GM12878 (cell line): ENCODE results near the gene TRPM5. TPM values are rescaled to one million over a fixed set of nuclear protein-coding genes. Genes with fewer than 3 reads are reported as not detected.
"Not testable (repeated sequence)": the region's sequence is repeated elsewhere in the genome, so short reads cannot be mapped to it uniquely, and the experiment has no call there.

Source experiments
- ATAC-seq: fragments of 200-7000 bp; cut with Tn5 transposase; 3 replicates; pipeline ENCODE4 v1.9.1; 2020; ENCODE audit warnings: mild to moderate bottlenecking, moderate library complexity
- BruUV-seq: library from RNA; stranded (reverse); fragments of 400-500 nt; replicated peaks from 2 replicates; lab custom pipeline; 2021; lab: Mats Ljungman, UMichigan
- CTCF ChIA-PET: fragments of 300-600 bp; sonication (Branson Sonifier 250); formaldehyde crosslinking; extraction: SDS; loops from one replicate; lab custom pipeline; 2021; ENCODE audit warnings: inconsistent platforms; lab: Yijun Ruan, JAX
- POLR2A ChIA-PET: fragments of 350-600 bp; formaldehyde crosslinking; extraction: SDS; loops from one replicate; lab custom pipeline; 2021; ENCODE audit warnings: inconsistent platforms; lab: Charles Lee
- RAD21 ChIA-PET: fragments of 300-600 bp; sonication (Branson Sonifier 250); formaldehyde crosslinking; loops from one replicate; lab custom pipeline; 2023; ENCODE audit warnings: antibody characterized with exemption; ENCODE audit not compliant: unreplicated experiment; lab: Charles Lee
- SMC1A ChIA-PET: fragments of 300-600 bp; sonication (Branson Sonifier 250); formaldehyde crosslinking; loops from one replicate; lab custom pipeline; 2023; ENCODE audit not compliant: unreplicated experiment, uncharacterized antibody; lab: Charles Lee
- DNase-seq: peaks from one replicate; pipeline ENCODE4 v3.0.0-alpha.2; 2011; ENCODE audit warnings: low read depth, low spot score
- FAIRE-seq: peaks from 3 replicates; lab custom pipeline; 2011; peaks lifted over from hg19 to GRCh38; lab: Jason Lieb, UNC
- H2AFZ ChIP-seq: 2 replicates; pipeline ENCODE4 v1.6.0; 2011; ENCODE audit warnings: low read depth, low read length, control low read depth; ENCODE audit not compliant: control insufficient read depth
- H3K27ac ChIP-seq: 2 replicates; pipeline ENCODE4 v1.5.1; 2011; ENCODE audit warnings: control low read depth; ENCODE audit not compliant: control insufficient read depth, insufficient read depth
- H3K27me3 ChIP-seq, 2 experiments: replicated peaks in 1 of 2; 2 replicates each; pipeline versions ENCODE4 v1.6.0 to v1.6.1; 2011; ENCODE audit warnings: low read length in 1 of 2; ENCODE audit not compliant: control insufficient read depth in 2 of 2, insufficient read depth in 2 of 2
- H3K36me3 ChIP-seq, 2 experiments: 2 replicates each; pipeline ENCODE4 v1.5.1; 2011; ENCODE audit warnings: low read length in 1 of 2; ENCODE audit not compliant: control insufficient read depth in 2 of 2, insufficient read depth in 2 of 2
- H3K4me1 ChIP-seq: 2 replicates; pipeline ENCODE4 v1.6.1; 2011; ENCODE audit warnings: mild to moderate bottlenecking, low read length, moderate library complexity, mixed read lengths; ENCODE audit not compliant: control insufficient read depth, insufficient read depth
- H3K4me2 ChIP-seq: 2 replicates; pipeline ENCODE4 v1.6.0; 2011; ENCODE audit warnings: control low read depth; ENCODE audit not compliant: control insufficient read depth, insufficient read depth
- H3K4me3 ChIP-seq: fragments of 200-600 bp; sonication (generic); 2 replicates; pipeline ENCODE4 v1.5.1; 2016
- H3K79me2 ChIP-seq: 2 replicates; pipeline ENCODE4 v1.6.0; 2011; ENCODE audit warnings: low read length; ENCODE audit not compliant: control insufficient read depth, insufficient read depth
- H3K9ac ChIP-seq: 2 replicates; pipeline ENCODE4 v1.8.0; 2011; ENCODE audit warnings: low read length, control low read depth, mixed read lengths; ENCODE audit not compliant: control insufficient read depth, insufficient read depth
- H3K9me3 ChIP-seq: replicated peaks from 3 replicates; pipeline ENCODE4 v1.5.1; 2011; ENCODE audit warnings: mild to moderate bottlenecking, low read length; ENCODE audit not compliant: control insufficient read depth, insufficient read depth
- H4K20me1 ChIP-seq: 2 replicates; pipeline ENCODE4 v1.6.0; 2011; ENCODE audit not compliant: control insufficient read depth, insufficient read depth
- DPF2 ChIP-seq: fragments of 450-650 bp; IDR thresholded peaks from 2 replicates; pipeline ENCODE4 v1.6.1; 2017; ENCODE audit warnings: mild to moderate bottlenecking
- HDGF ChIP-seq: fragments of 450-650 bp; IDR thresholded peaks from 2 replicates; pipeline ENCODE4 v1.6.1; 2016; ENCODE audit warnings: antibody characterized with exemption
- HSF1 ChIP-seq: fragments of 150-350 bp; IDR thresholded peaks from 2 replicates; pipeline ENCODE4 v1.6.1; 2014; ENCODE audit warnings: mild to moderate bottlenecking, low read depth, low read length
- IKZF2 ChIP-seq, 2 experiments: fragments of 450-650 bp; IDR thresholded peaks; 2 replicates each; pipeline ENCODE4 v1.6.1; 2017; ENCODE audit warnings: mild to moderate bottlenecking in 2 of 2, moderate library complexity in 2 of 2
- KDM1A ChIP-seq: fragments of 200-600 bp; sonication (generic); IDR thresholded peaks from 2 replicates; pipeline ENCODE4 v1.6.1; 2016; ENCODE audit warnings: borderline replicate concordance
- LARP7 ChIP-seq: fragments of 450-650 bp; IDR thresholded peaks from 2 replicates; pipeline ENCODE4 v1.6.1; 2017; ENCODE audit warnings: mild to moderate bottlenecking
- MEF2B ChIP-seq: fragments of 450-650 bp; IDR thresholded peaks from 2 replicates; pipeline ENCODE4 v1.6.1; 2018; ENCODE audit warnings: mild to moderate bottlenecking, moderate library complexity; ENCODE audit not compliant: partially characterized antibody, poor library complexity, severe bottlenecking
- NKRF ChIP-seq: fragments of 450-650 bp; conservative IDR thresholded peaks from 2 replicates; pipeline ENCODE4 v1.6.1; 2017; ENCODE audit warnings: mild to moderate bottlenecking, moderate library complexity
- WGBS: methylation state at CpG from one replicate; pipeline ENCODE4 v1.1.6; 2016; ENCODE audit warnings: low lambda C conversion rate; ENCODE audit not compliant: insufficient replicate concordance, insufficient coverage; ENCODE audit errors: missing lambda C conversion rate; 5-methylcytosine and 5-hydroxymethylcytosine counted together
- in situ Hi-C: fragments of 300-500 bp; cut with MboI; formaldehyde crosslinking; loops from 9 replicates; pipeline ENCODE4 v1.14.3; 2018; ENCODE audit warnings: mixed read lengths
- intact Hi-C: fragments of 100-400 bp; cut with micrococcal nuclease; formaldehyde crosslinking; loops from one replicate; pipeline ENCODE4 v1.14.2; 2022; ENCODE audit not compliant: unreplicated experiment
- polyA plus RNA-seq, 11 experiments: library from polyadenylated mRNA; depleted of rRNA in 4 of 11; unstranded in 6 of 11; stranded (reverse) in 5 of 11; fragments of >200 nt; fragmentation: Nextera tagmentation in 4 of 11; fragmentation: Illumina TruSeq in 1 of 11; extraction: Ambion mirVana in 4 of 11; extraction: Trizol in 1 of 11; gene quantifications; 1 replicate in 1 of 11; 2 replicates in 10 of 11; pipeline versions ENCODE4 v1.2.1 to v1.2.3, GENCODE V29; 2011 to 2016; ENCODE audit warnings: inconsistent platforms in 2 of 11, missing spikeins in 2 of 11, low read depth in 1 of 11
- total RNA-seq, 4 experiments: library from RNA; depleted of rRNA in 3 of 4; stranded (reverse); fragments of >200 nt in 3 of 4; fragmentation: Illumina TruSeq in 1 of 4; extraction: Trizol in 1 of 4; gene quantifications; 2 replicates each; pipeline versions ENCODE4 v1.2.1 to v1.2.3, GENCODE V29; 2013 to 2021

TRPM5 gene
- total and polyA plus RNA-seq, 10 of the 15 experiments (the other 5 are each of a cell fraction or from before 2014, with no cell fraction given) = not detected

GRCh38 chr11:2480874-2481220 is 36.5 kb upstream of the TRPM5 start:
- Histone ChIP-seq H3K27ac (no peak overlapping the region), H3K36me3 (no peaks in the 10 kb centered on the region), H3K4me3 (no peak overlapping the region), H2AFZ (no peak overlapping the region), H4K20me1 (no peaks in the 10 kb centered on the region), H3K27me3 (no peaks in the 10 kb centered on the region), H3K9me3 (no peaks in the 10 kb centered on the region; the same call in 2 of the 3 replicates), H3K4me1 (no peaks in the 10 kb centered on the region), H3K79me2 (no peaks in the 10 kb centered on the region), H3K4me2 (no peak overlapping the region), H3K9ac (no peak overlapping the region)
- RAD21 ChIA-PET = no interaction called here
- TF ChIP-seq HDGF = no peak
- TF ChIP-seq HSF1 = no peak
- no peak for TF ChIP-seq MEF2B
- no peak for TF ChIP-seq LARP7
- TF ChIP-seq IKZF2 (IDR thresholded peaks at IDR 0.05) = no peak
- no peak for TF ChIP-seq KDM1A
- no peak for TF ChIP-seq DPF2
- TF ChIP-seq NKRF = no peak
- intact Hi-C loops (loop anchor here (10.0 kb wide), 1 partner anchor 56 kb away; no protein-coding TSS in a partner anchor), in situ Hi-C loops (no loop called here)
- BruUV-seq = no TSS peak
- no peak for FAIRE-seq
- SMC1A ChIA-PET = no interaction called here
- DNase-seq = no peak
- WGBS = 6% methylated on average over 7 of the region's 7 CpGs
- CTCF ChIA-PET = no interaction called here
- no peak for ATAC-seq
- POLR2A ChIA-PET = no interaction called here

GRCh38 chr11:2480067-2480873 is 36.0 kb upstream of the TRPM5 start:
- FAIRE-seq, POLR2A ChIA-PET, BruUV-seq, in situ Hi-C loops, H3K9ac ChIP-seq, H3K9me3 ChIP-seq, CTCF ChIA-PET, ATAC-seq, H3K4me3 ChIP-seq, RAD21 ChIA-PET, H3K79me2 ChIP-seq, H3K27me3 ChIP-seq, H2AFZ ChIP-seq, H3K27ac ChIP-seq, H4K20me1 ChIP-seq, H3K4me1 ChIP-seq, DNase-seq, H3K4me2 ChIP-seq, H3K36me3 ChIP-seq, SMC1A ChIA-PET: not testable (repeated sequence)
- intact Hi-C loops = loop anchor here (10.0 kb wide), 1 partner anchor 55 kb away; no protein-coding TSS in a partner anchor
- 22% methylated on average over 6 of the region's 6 CpGs for WGBS
